Fibroblast of skin of abdomen (primary cell): Measurements from ENCODE around the gene STMN1.

Experiments used
- DNase-seq: peaks from one replicate; pipeline ENCODE4 v3.0.0-alpha.2; 2013

Gene STMN1

GRCh38 chr1:25918615-25919014, 12.4 kb upstream of the STMN1 start:
- no peak for DNase-seq

GRCh38 chr1:25917996-25918395, 11.8 kb upstream of the STMN1 start:
- no peak for DNase-seq

- no peak for DNase-seq
Observed at GRCh38 chr1:25916460-25916859, 10.2 kb upstream of the STMN1 start.

- DNase-seq = peak; percentile 40
Observed at GRCh38 chr1:25914074-25914995, 8.1 kb upstream of the STMN1 start.

GRCh38 chr1:25913206-25913605, 7.0 kb upstream of the STMN1 start:
- no peak for DNase-seq

GRCh38 chr1:25912076-25912831, 6.0 kb upstream of the STMN1 start:
- DNase-seq = peak; percentile 85

GRCh38 chr1:25911162-25911561, 4.9 kb upstream of the STMN1 start:
- DNase-seq = no peak

GRCh38 chr1:25909040-25909439, 2.8 kb upstream of the STMN1 start:
- no peak for DNase-seq

GRCh38 chr1:25908161-25908560, 1.9 kb upstream of the STMN1 start:
- DNase-seq = no peak

- no peak for DNase-seq
Observed at GRCh38 chr1:25907601-25908000, 1.4 kb upstream of the STMN1 start.

GRCh38 chr1:25906644-25907300, 553 bp upstream of the STMN1 start:
- no peak for DNase-seq

GRCh38 chr1:25904943-25905679, 1.1 kb downstream of the STMN1 start:
- peak; percentile 93 for DNase-seq

GRCh38 chr1:25903986-25904385, 2.2 kb downstream of the STMN1 start:
- DNase-seq = no peak

- DNase-seq = no peak
Observed at GRCh38 chr1:25902462-25902861, 3.8 kb downstream of the STMN1 start.

- no peak for DNase-seq
Observed at GRCh38 chr1:25900219-25900618, 6.0 kb downstream of the STMN1 start.

GRCh38 chr1:25899792-25900191, 6.4 kb downstream of the STMN1 start:
- DNase-seq = no peak

GRCh38 chr1:25898223-25899015, 7.8 kb downstream of the STMN1 start:
- no peak for DNase-seq

- no peak for DNase-seq
Observed at GRCh38 chr1:25897754-25898153, 8.5 kb downstream of the STMN1 start.

GRCh38 chr1:25896266-25896665, 10.0 kb downstream of the STMN1 start:
- peak; percentile 54 for DNase-seq

GRCh38 chr1:25895365-25895990, 10.7 kb downstream of the STMN1 start:
- DNase-seq = peak; percentile 91

- no peak for DNase-seq
Observed at GRCh38 chr1:25893116-25893515, 13.1 kb downstream of the STMN1 start.
